GM12864 (cell line): Measurements from ENCODE around the gene NCDN.

Experiments
- DNase-seq: peaks from one replicate; pipeline ENCODE4 v3.0.0-alpha.2; 2011; ENCODE audit warnings: low read depth
- H3K4me3 ChIP-seq: 2 replicates; pipeline ENCODE4 v1.5.1; 2011; ENCODE audit warnings: mild to moderate bottlenecking, low read depth, low read length, control low read depth
- TF ChIP-seq, protein P1 (sequence below): IDR thresholded peaks from 2 replicates; pipeline ENCODE4 v1.5.1; 2011; ENCODE audit warnings: low read depth, mild to moderate bottlenecking, moderate library complexity, low read length, control low read depth, inconsistent platforms; ENCODE audit errors: missing control alignments

The NCDN gene

GRCh38 chr1:35586808-35587207, 29.2 kb downstream of the NCDN start:
- TF ChIP-seq, protein P1, sequence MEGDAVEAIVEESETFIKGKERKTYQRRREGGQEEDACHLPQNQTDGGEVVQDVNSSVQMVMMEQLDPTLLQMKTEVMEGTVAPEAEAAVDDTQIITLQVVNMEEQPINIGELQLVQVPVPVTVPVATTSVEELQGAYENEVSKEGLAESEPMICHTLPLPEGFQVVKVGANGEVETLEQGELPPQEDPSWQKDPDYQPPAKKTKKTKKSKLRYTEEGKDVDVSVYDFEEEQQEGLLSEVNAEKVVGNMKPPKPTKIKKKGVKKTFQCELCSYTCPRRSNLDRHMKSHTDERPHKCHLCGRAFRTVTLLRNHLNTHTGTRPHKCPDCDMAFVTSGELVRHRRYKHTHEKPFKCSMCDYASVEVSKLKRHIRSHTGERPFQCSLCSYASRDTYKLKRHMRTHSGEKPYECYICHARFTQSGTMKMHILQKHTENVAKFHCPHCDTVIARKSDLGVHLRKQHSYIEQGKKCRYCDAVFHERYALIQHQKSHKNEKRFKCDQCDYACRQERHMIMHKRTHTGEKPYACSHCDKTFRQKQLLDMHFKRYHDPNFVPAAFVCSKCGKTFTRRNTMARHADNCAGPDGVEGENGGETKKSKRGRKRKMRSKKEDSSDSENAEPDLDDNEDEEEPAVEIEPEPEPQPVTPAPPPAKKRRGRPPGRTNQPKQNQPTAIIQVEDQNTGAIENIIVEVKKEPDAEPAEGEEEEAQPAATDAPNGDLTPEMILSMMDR, result no peak
- DNase-seq, result no peak
- H3K4me3 ChIP-seq, result no peak overlapping the region

- TF ChIP-seq, protein P1, result no peak
- DNase-seq, result no peak
- H3K4me3 ChIP-seq, result no peak overlapping the region
Measured at GRCh38 chr1:35587736-35588135, 30.1 kb downstream of the NCDN start.

DNA sequence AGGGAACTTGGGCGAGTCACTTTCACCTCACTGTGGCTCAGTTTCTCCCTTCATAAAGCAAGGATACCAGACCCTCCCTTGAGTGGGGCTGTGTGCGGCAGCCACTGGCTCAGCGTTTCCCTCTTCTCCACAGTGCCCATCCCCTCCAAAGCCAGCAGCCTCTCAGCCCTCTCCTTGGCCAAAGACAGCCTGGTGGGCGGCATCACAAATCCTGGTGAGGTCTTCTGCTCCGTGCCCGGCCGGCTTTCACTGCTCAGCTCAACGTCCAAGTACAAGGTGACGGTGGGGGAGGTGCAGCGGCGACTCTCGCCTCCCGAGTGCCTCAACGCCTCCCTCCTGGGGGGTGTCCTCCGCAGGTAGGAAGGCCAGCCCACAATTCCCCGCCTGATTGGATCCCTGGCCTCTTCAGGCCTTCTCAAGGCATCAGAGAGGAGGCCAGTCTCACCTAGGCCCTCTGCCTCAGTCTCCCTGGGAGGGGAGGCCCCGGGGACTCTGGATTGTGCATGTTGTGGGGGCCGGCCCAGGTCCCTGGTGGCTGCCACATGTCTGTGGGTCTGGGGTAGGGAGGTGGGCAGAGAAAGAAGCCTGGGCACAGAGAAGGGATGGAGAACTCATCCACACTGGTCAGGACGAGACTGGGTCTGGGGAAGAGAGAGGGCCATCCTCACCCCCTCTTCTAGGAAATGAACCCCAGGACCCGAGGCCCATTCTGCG, 30.8 kb downstream of the NCDN start:
- no peak for DNase-seq
- TF ChIP-seq, protein P1, result no peak

GRCh38 chr1:35589516-35590427, 32.2 kb downstream of the NCDN start:
- TF ChIP-seq, protein P1, result no peak
- H3K4me3 ChIP-seq, result no peak overlapping the region
- DNase-seq, result no peak

More for the DNA sequence above, 30.8 kb downstream of the NCDN start:
- no peak overlapping the region for H3K4me3 ChIP-seq

- TF ChIP-seq, protein P1, result no peak
- H3K4me3 ChIP-seq, result no peak overlapping the region
- no peak for DNase-seq
Measured at GRCh38 chr1:35590476-35591040, 33.0 kb downstream of the NCDN start.

DNA sequence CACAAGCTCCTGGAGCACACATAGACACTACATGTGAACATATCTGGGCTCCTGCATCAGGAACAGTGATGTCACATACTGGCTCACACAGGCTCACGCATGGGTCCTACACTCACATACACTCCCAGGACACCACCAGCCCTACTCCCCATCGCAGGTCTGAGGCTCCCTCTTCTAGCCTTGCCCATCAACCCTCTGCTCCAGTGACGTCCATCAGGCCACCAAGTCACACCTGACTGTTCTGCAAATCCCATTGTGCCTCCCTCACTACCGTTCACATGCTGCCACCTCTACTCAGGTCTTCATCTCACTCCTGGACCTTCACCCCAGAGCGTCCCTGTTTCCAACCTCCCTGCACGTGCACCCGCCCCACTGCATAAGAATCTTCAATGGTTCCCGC, 33.6 kb downstream of the NCDN start:
- no peak for DNase-seq
- H3K4me3 ChIP-seq, result no peak overlapping the region
- TF ChIP-seq, protein P1, result no peak
